Activated T-cell treated with anti-CD3 and anti-CD28 coated beads, Interleukin-2, amount 50 U/mL, for 24 hours (primary cell): ENCODE data around the gene URB2.
"Not testable (repeated sequence)": the region's sequence is repeated elsewhere in the genome, so short reads cannot be mapped to it uniquely, and the experiment has no call there.

Experiments used
- DNase-seq: peaks from one replicate; pipeline ENCODE4 v3.0.0-alpha.2; 2020
- H3K27ac Mint-ChIP-seq: 2 replicates; pipeline ENCODE4 v1.8.0; 2020; ENCODE audit warnings: mild to moderate bottlenecking, mixed read lengths
- H3K27me3 Mint-ChIP-seq: 2 replicates; pipeline ENCODE4 v1.8.0; 2020; ENCODE audit warnings: mixed read lengths
- H3K36me3 Mint-ChIP-seq: 2 replicates; pipeline ENCODE4 v1.8.0; 2020; ENCODE audit warnings: low read depth, mixed read lengths
- H3K4me1 Mint-ChIP-seq: 2 replicates; pipeline ENCODE4 v1.8.0; 2020; ENCODE audit warnings: low read depth, mixed read lengths
- H3K4me3 Mint-ChIP-seq: 2 replicates; pipeline ENCODE4 v1.8.0; 2020; ENCODE audit warnings: mild to moderate bottlenecking, moderate library complexity, mixed read lengths
- H3K9me3 Mint-ChIP-seq: 2 replicates; pipeline ENCODE4 v1.8.0; 2020; ENCODE audit warnings: mixed read lengths

URB2 gene

GRCh38 chr1:229599218-229599954, 26.7 kb upstream of the URB2 start:
- Mint-ChIP-seq H3K36me3 (peaks cover 84% of the 10 kb centered on the region), H3K4me3 (no peak overlapping the region), H3K27me3 (no peaks in the 10 kb centered on the region), H3K9me3 (no peaks in the 10 kb centered on the region), H3K4me1 (peaks cover 31% of the 10 kb centered on the region), H3K27ac (no peak overlapping the region)
- no peak for DNase-seq

GRCh38 chr1:229600229-229600628, 25.8 kb upstream of the URB2 start:
- Mint-ChIP-seq H3K9me3 (no peaks in the 10 kb centered on the region), H3K4me1 (peaks cover 31% of the 10 kb centered on the region), H3K36me3 (peaks cover 82% of the 10 kb centered on the region), H3K27me3 (no peaks in the 10 kb centered on the region), H3K27ac (no peak overlapping the region), H3K4me3 (no peak overlapping the region)
- no peak for DNase-seq

GRCh38 chr1:229603371-229604005, 22.6 kb upstream of the URB2 start:
- Mint-ChIP-seq H3K4me3 (no peak overlapping the region), H3K36me3 (peaks cover 91% of the 10 kb centered on the region), H3K27ac (no peak overlapping the region), H3K27me3 (no peaks in the 10 kb centered on the region), H3K9me3 (no peaks in the 10 kb centered on the region), H3K4me1 (peaks cover 24% of the 10 kb centered on the region)
- no peak for DNase-seq

GRCh38 chr1:229607370-229607769, 18.7 kb upstream of the URB2 start:
- Mint-ChIP-seq H3K36me3 (peaks cover 96% of the 10 kb centered on the region), H3K4me1 (peaks cover 11% of the 10 kb centered on the region), H3K9me3 (no peaks in the 10 kb centered on the region), H3K27me3 (no peaks in the 10 kb centered on the region), H3K27ac (peak overlapping the region; percentile 2), H3K4me3 (no peak overlapping the region)
- no peak for DNase-seq

GRCh38 chr1:229608590-229608989, 17.5 kb upstream of the URB2 start:
- no peak overlapping the region for H3K27ac Mint-ChIP-seq
- H3K27me3 Mint-ChIP-seq, result no peaks in the 10 kb centered on the region
- peaks cover 11% of the 10 kb centered on the region for H3K4me1 Mint-ChIP-seq
- no peak overlapping the region for H3K4me3 Mint-ChIP-seq
- peaks cover 96% of the 10 kb centered on the region for H3K36me3 Mint-ChIP-seq
- DNase-seq, result no peak
- H3K9me3 Mint-ChIP-seq, result no peaks in the 10 kb centered on the region

- Mint-ChIP-seq H3K27me3 (no peaks in the 10 kb centered on the region), H3K4me3 (no peak overlapping the region), H3K27ac (no peak overlapping the region), H3K36me3 (peaks cover 67% of the 10 kb centered on the region), H3K4me1 (peaks cover 27% of the 10 kb centered on the region), H3K9me3 (no peaks in the 10 kb centered on the region)
- DNase-seq, result no peak
Measured at GRCh38 chr1:229613938-229614337, 12.1 kb upstream of the URB2 start.

- Mint-ChIP-seq H3K27me3 (no peaks in the 10 kb centered on the region), H3K36me3 (peaks cover 60% of the 10 kb centered on the region), H3K4me3 (no peak overlapping the region), H3K9me3 (no peaks in the 10 kb centered on the region), H3K4me1 (peaks cover 35% of the 10 kb centered on the region), H3K27ac (no peak overlapping the region)
- DNase-seq, result no peak
Measured at GRCh38 chr1:229614701-229615100, 11.3 kb upstream of the URB2 start.

- Mint-ChIP-seq H3K27ac (no peak overlapping the region), H3K4me3 (no peak overlapping the region)
Measured at GRCh38 chr1:229617351-229618100, 8.5 kb upstream of the URB2 start.

GRCh38 chr1:229619002-229619401, 7.0 kb upstream of the URB2 start:
- no peak overlapping the region for H3K4me3 Mint-ChIP-seq
- H3K4me1 Mint-ChIP-seq, result peaks cover 70% of the 10 kb centered on the region
- peaks cover 42% of the 10 kb centered on the region for H3K36me3 Mint-ChIP-seq
- DNase-seq, result no peak
- peak overlapping the region; percentile 70 for H3K27ac Mint-ChIP-seq
- H3K27me3 Mint-ChIP-seq, result no peaks in the 10 kb centered on the region
- H3K9me3 Mint-ChIP-seq, result no peaks in the 10 kb centered on the region

More at GRCh38 chr1:229617351-229618100, 8.5 kb upstream of the URB2 start:
- no peak for DNase-seq
- H3K4me1 Mint-ChIP-seq, result peaks cover 57% of the 10 kb centered on the region
- H3K36me3 Mint-ChIP-seq, result peaks cover 45% of the 10 kb centered on the region
- no peaks in the 10 kb centered on the region for H3K27me3 Mint-ChIP-seq
- no peaks in the 10 kb centered on the region for H3K9me3 Mint-ChIP-seq

- no peaks in the 10 kb centered on the region for H3K27me3 Mint-ChIP-seq
- H3K4me3 Mint-ChIP-seq, result no peak overlapping the region
- H3K27ac Mint-ChIP-seq, result peak overlapping the region; percentile 70
- no peaks in the 10 kb centered on the region for H3K9me3 Mint-ChIP-seq
- H3K36me3 Mint-ChIP-seq, result peaks cover 39% of the 10 kb centered on the region
- DNase-seq, result no peak
- peaks cover 71% of the 10 kb centered on the region for H3K4me1 Mint-ChIP-seq
Measured at GRCh38 chr1:229619614-229620013, 6.4 kb upstream of the URB2 start.

- Mint-ChIP-seq H3K4me1 (peaks cover 72% of the 10 kb centered on the region), H3K4me3 (no peak overlapping the region), H3K36me3 (peaks cover 44% of the 10 kb centered on the region), H3K9me3 (no peaks in the 10 kb centered on the region), H3K27me3 (no peaks in the 10 kb centered on the region), H3K27ac (no peak overlapping the region)
- no peak for DNase-seq
Measured at GRCh38 chr1:229620876-229621275, 5.2 kb upstream of the URB2 start.

- no peak overlapping the region for H3K27ac Mint-ChIP-seq
- DNase-seq, result no peak
Measured at GRCh38 chr1:229621663-229622062, 4.4 kb upstream of the URB2 start.

GRCh38 chr1:229622641-229623120, 3.4 kb upstream of the URB2 start:
- H3K4me3 Mint-ChIP-seq, H3K27me3 Mint-ChIP-seq, H3K27ac Mint-ChIP-seq, DNase-seq, H3K9me3 Mint-ChIP-seq: not testable (repeated sequence)
- peaks cover 70% of the 10 kb centered on the region for H3K4me1 Mint-ChIP-seq
- H3K36me3 Mint-ChIP-seq, result peaks cover 50% of the 10 kb centered on the region

More at GRCh38 chr1:229621663-229622062, 4.4 kb upstream of the URB2 start:
- Mint-ChIP-seq H3K36me3 (peaks cover 46% of the 10 kb centered on the region), H3K4me3 (no peak overlapping the region), H3K4me1 (peaks cover 71% of the 10 kb centered on the region), H3K27me3 (no peaks in the 10 kb centered on the region), H3K9me3 (no peaks in the 10 kb centered on the region)

- Mint-ChIP-seq H3K4me1 (peaks cover 68% of the 10 kb centered on the region), H3K27ac (peak overlapping the region; percentile 1), H3K27me3 (no peaks in the 10 kb centered on the region), H3K9me3 (no peaks in the 10 kb centered on the region), H3K36me3 (peaks cover 52% of the 10 kb centered on the region), H3K4me3 (no peak overlapping the region)
- DNase-seq, result no peak
Measured at GRCh38 chr1:229623225-229623624, 2.8 kb upstream of the URB2 start.

- Mint-ChIP-seq H3K9me3 (no peaks in the 10 kb centered on the region), H3K4me3 (peak overlapping the region; percentile 92), H3K36me3 (peaks cover 58% of the 10 kb centered on the region), H3K4me1 (peaks cover 68% of the 10 kb centered on the region), H3K27ac (no peak overlapping the region), H3K27me3 (no peaks in the 10 kb centered on the region)
- DNase-seq, result no peak
Measured at GRCh38 chr1:229623838-229624237, 2.2 kb upstream of the URB2 start.
